GM18858 (cell line): ENCODE measurements around the gene AHI1.
"Not testable (repeated sequence)": the region's sequence is repeated elsewhere in the genome, so short reads cannot be mapped to it uniquely, and the experiment has no call there.

Source experiments
- ATAC-seq: cut with Tn5 transposase; IDR thresholded peaks from one replicate; pipeline ENCODE4 v1.9.1; 2021; ENCODE audit not compliant: unreplicated experiment

AHI1 gene

GRCh38 chr6:135506270-135506997 lies 8.9 kb upstream of the AHI1 start:
- peak; percentile 82 for ATAC-seq

GRCh38 chr6:135505648-135506047 lies 8.1 kb upstream of the AHI1 start:
- no peak for ATAC-seq

- ATAC-seq, result no peak
These were observed 7.7 kb upstream of the AHI1 start for GRCh38 chr6:135505222-135505621.

- no peak for ATAC-seq
These were observed 7.2 kb upstream of the AHI1 start for GRCh38 chr6:135504734-135505133.

GRCh38 chr6:135503703-135504475 lies 6.3 kb upstream of the AHI1 start:
- ATAC-seq, result no peak

- no peak for ATAC-seq
These were observed 2.2 kb upstream of the AHI1 start for GRCh38 chr6:135499441-135500340.

GRCh38 chr6:135498185-135498841 lies 773 bp upstream of the AHI1 start:
- ATAC-seq, result peak; percentile 22

- no peak for ATAC-seq
These were observed 634 bp downstream of the AHI1 start for GRCh38 chr6:135496800-135497411.

GRCh38 chr6:135493218-135493961 lies 4.2 kb downstream of the AHI1 start:
- ATAC-seq, result no peak

- ATAC-seq, result no peak
These were observed 7.2 kb downstream of the AHI1 start for GRCh38 chr6:135490381-135490780.

- no peak for ATAC-seq
These were observed 9.5 kb downstream of the AHI1 start for GRCh38 chr6:135488023-135488422.

GRCh38 chr6:135483903-135484302 lies 13.6 kb downstream of the AHI1 start:
- not testable (repeated sequence) for ATAC-seq

- no peak for ATAC-seq
These were observed 15.7 kb downstream of the AHI1 start for GRCh38 chr6:135481783-135482369.

GRCh38 chr6:135479601-135480000 lies 17.9 kb downstream of the AHI1 start:
- ATAC-seq, result no peak

- no peak for ATAC-seq
These were observed 18.9 kb downstream of the AHI1 start for GRCh38 chr6:135478626-135479025.

- no peak for ATAC-seq
These were observed 22.2 kb downstream of the AHI1 start for GRCh38 chr6:135475292-135475886.

GRCh38 chr6:135474362-135474761 lies 23.2 kb downstream of the AHI1 start:
- ATAC-seq, result no peak

GRCh38 chr6:135465903-135466302 lies 31.6 kb downstream of the AHI1 start:
- ATAC-seq, result peak; percentile 19

- ATAC-seq, result peak; percentile 78
These were observed 32.2 kb downstream of the AHI1 start for GRCh38 chr6:135465307-135465706.
